Testis (tissue), 3 donors: ENCODE data around the gene COMMD3. TPM values are rescaled to one million over a fixed set of nuclear protein-coding genes. Genes with fewer than 3 reads are reported as not detected.
A peak's percentile ranks its signal among the peaks of the same experiment; 100 is the strongest.

Source experiments
- DNase-seq: peaks from one replicate; pipeline ENCODE4 v3.0.0-alpha.2; 2019
- H3K27ac ChIP-seq, 2 donors: fragments of 200-600 bp; sonication (generic); one replicate each; pipeline ENCODE4 v1.5.1; 2019
- H3K27me3 ChIP-seq: fragments of 200-600 bp; sonication (generic); one replicate; pipeline ENCODE4 v1.5.1; 2019
- H3K36me3 ChIP-seq: fragments of 200-600 bp; sonication (generic); one replicate; pipeline ENCODE4 v1.5.1; 2017; ENCODE audit warnings: low read depth; ENCODE audit errors: missing control alignments
- H3K4me1 ChIP-seq: fragments of 200-600 bp; sonication (generic); one replicate; pipeline ENCODE4 v1.5.1; 2019
- H3K4me3 ChIP-seq, 2 donors: fragments of 200-600 bp; sonication (generic); one replicate each; pipeline ENCODE4 v1.5.1; 2017 to 2019
- H3K9me3 ChIP-seq: fragments of 200-600 bp; sonication (generic); one replicate; pipeline ENCODE4 v1.5.1; 2017
- POLR2A ChIP-seq: fragments of 450-650 bp; IDR thresholded peaks from one replicate; pipeline ENCODE4 v1.6.1; 2017; ENCODE audit warnings: antibody characterized with exemption, mild to moderate bottlenecking, moderate library complexity
- WGBS, 2 donors: methylation state at CpG; one replicate each; pipeline ENCODE4 v1.1.5; 2018; 5-methylcytosine and 5-hydroxymethylcytosine counted together
- intact Hi-C: fragments of 100-400 bp; cut with DNase I; formaldehyde crosslinking; loops from one replicate; pipeline ENCODE4 v1.15.1; 2023; ENCODE audit warnings: low total_unique reads
- polyA plus RNA-seq: library from polyadenylated mRNA; stranded (reverse); fragments of 350-450 nt; fragmentation: Illumina TruSeq; extraction: RNeasy Lipid Tissue Mini Kit (QIAGEN cat#74804); gene quantifications from one replicate; pipeline ENCODE4 v1.2.3, GENCODE V29; 2014; ENCODE audit warnings: low read depth, low replicate concordance; ENCODE audit not compliant: insufficient read depth
- total RNA-seq, 2 donors: library from RNA; depleted of rRNA; stranded (reverse); fragments of >200 nt; gene quantifications; one replicate each; pipeline ENCODE4 v1.2.3, GENCODE V29; 2016
- TF ChIP-seq, protein P1 (sequence below), 3 experiments: fragments of 450-650 bp in 2 of 3; fragments of 200-600 bp in 1 of 3; sonication (generic) in 1 of 3; IDR thresholded peaks; one replicate each; pipeline ENCODE4 v1.5.1; 2016 to 2019; ENCODE audit warnings: antibody characterized with exemption in 3 of 3, mild to moderate bottlenecking in 2 of 3, moderate library complexity in 1 of 3

The COMMD3 gene
- total and polyA plus RNA-seq, 3 donors from 2014 or later: 40.6 to 70.2 (median 42.5) TPM

- Histone ChIP-seq H3K27ac (no peak overlapping the region), H3K4me3 (no peak overlapping the region), H3K27me3 (no peaks in the 10 kb centered on the region), H3K4me1 (no peaks in the 10 kb centered on the region), H3K36me3 (no peaks in the 10 kb centered on the region), H3K9me3 (no peaks in the 10 kb centered on the region)
- TF ChIP-seq, protein P1, sequence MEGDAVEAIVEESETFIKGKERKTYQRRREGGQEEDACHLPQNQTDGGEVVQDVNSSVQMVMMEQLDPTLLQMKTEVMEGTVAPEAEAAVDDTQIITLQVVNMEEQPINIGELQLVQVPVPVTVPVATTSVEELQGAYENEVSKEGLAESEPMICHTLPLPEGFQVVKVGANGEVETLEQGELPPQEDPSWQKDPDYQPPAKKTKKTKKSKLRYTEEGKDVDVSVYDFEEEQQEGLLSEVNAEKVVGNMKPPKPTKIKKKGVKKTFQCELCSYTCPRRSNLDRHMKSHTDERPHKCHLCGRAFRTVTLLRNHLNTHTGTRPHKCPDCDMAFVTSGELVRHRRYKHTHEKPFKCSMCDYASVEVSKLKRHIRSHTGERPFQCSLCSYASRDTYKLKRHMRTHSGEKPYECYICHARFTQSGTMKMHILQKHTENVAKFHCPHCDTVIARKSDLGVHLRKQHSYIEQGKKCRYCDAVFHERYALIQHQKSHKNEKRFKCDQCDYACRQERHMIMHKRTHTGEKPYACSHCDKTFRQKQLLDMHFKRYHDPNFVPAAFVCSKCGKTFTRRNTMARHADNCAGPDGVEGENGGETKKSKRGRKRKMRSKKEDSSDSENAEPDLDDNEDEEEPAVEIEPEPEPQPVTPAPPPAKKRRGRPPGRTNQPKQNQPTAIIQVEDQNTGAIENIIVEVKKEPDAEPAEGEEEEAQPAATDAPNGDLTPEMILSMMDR (IDR thresholded peaks at IDR 0.05): no peak
- TF ChIP-seq POLR2A: no peak
- intact Hi-C loops: no loop called here
- no peak for DNase-seq
Observed at GRCh38 chr10:22310928-22311327, 5.3 kb upstream of the COMMD3 start.

- peak overlapping the region in 1 of 2 donors; percentile 95 for H3K27ac ChIP-seq
- DNase-seq: no peak
- peak overlapping the region in 1 of 2 donors; percentile 92 for H3K4me3 ChIP-seq
- no peaks in the 10 kb centered on the region for H3K27me3 ChIP-seq
- 30 to 42% methylated on average over 2 of the region's 2 CpGs for WGBS, 2 donors
- H3K4me1 ChIP-seq: peaks cover 9% of the 10 kb centered on the region
- intact Hi-C loops: no loop called here
- H3K36me3 ChIP-seq: no peaks in the 10 kb centered on the region
- no peaks in the 10 kb centered on the region for H3K9me3 ChIP-seq
- TF ChIP-seq, protein P1 (IDR thresholded peaks at IDR 0.05): no peak
- no peak for TF ChIP-seq POLR2A
Observed at GRCh38 chr10:22314852-22315251, 1.3 kb upstream of the COMMD3 start.

DNA sequence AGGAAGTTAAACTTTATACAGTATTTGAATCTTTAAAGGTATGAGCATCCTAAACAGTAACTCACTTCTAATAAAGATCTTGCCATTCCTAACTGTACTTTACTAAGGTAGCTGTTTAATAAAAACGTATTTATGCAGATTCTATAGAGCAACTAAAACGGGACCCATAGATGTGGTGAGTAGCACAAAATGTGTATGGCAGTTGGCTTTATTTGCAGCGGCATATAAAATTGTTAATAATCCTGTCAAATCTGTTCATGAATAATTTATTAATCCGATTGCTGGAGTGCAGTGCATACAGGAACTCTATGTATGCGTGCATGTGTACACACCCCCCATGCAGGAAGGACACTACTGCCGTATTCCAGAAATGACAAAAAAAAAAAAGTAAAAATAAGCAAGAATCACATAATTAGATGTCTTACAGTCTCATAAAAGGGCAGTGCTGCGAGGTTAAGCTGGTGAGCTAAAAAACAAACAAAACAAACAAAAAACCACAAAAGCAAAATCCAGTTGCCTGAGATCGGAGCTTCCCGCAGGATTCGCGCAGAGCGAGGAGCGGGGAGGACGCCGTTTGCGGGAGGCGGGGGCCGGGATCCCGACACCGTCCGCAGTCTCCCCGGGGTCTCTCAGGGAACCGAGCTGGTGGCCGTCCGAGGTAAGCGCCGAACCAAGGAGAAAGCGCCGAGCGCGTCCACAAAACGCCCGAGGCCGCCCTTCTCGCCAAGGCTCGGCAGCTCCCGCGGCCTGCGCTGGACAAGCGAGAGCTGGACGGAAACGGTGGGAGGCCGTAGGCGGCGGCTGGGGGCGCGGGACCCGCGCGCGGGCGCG is 518 bp upstream of the COMMD3 start:
- Histone ChIP-seq H3K4me1 (peaks cover 12% of the 10 kb centered on the region), H3K27me3 (no peaks in the 10 kb centered on the region), H3K27ac (peak overlapping the region; percentile 95 to 97), H3K4me3 (peak overlapping the region; percentile 85 to 92), H3K9me3 (no peaks in the 10 kb centered on the region), H3K36me3 (no peaks in the 10 kb centered on the region)
- WGBS, 2 donors: 1% methylated on average over 18 to 29 of the region's 53 CpGs
- intact Hi-C loops: no loop called here
- TF ChIP-seq, protein P1 (IDR thresholded peaks at IDR 0.05): no peak
- TF ChIP-seq POLR2A: no peak
- DNase-seq: no peak

DNA sequence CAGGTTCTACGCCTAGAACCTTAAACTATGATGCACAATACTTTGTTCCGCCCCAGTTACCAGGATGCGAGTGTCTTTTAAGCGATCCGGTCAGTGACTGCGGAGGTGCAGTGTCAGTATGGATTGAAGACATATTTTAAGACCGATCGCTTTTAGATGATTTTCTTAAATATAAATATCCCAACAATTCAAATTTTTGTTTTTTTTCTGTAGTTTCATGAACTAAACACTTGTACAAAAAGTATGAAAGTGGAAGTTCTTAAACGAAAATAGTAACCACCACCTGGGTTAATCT is 835 bp downstream of the COMMD3 start:
- intact Hi-C loops: no loop called here
- H3K27me3 ChIP-seq: no peaks in the 10 kb centered on the region

More for the DNA sequence above, 835 bp downstream of the COMMD3 start:
- H3K4me1 ChIP-seq: peaks cover 12% of the 10 kb centered on the region
- H3K27ac ChIP-seq: peak overlapping the region; percentile 95 to 97
- H3K9me3 ChIP-seq: no peaks in the 10 kb centered on the region
- H3K36me3 ChIP-seq: no peaks in the 10 kb centered on the region
- peak overlapping the region; percentile 85 to 92 for H3K4me3 ChIP-seq
- no peak for TF ChIP-seq POLR2A
- TF ChIP-seq, protein P1 (IDR thresholded peaks at IDR 0.05): no peak
- DNase-seq: peak; percentile 52
- WGBS, 2 donors: 4% methylated on average over 9 of the region's 9 CpGs
